ENCODE measurements around the gene OR51G1.

The OR51G1 gene

DNA sequence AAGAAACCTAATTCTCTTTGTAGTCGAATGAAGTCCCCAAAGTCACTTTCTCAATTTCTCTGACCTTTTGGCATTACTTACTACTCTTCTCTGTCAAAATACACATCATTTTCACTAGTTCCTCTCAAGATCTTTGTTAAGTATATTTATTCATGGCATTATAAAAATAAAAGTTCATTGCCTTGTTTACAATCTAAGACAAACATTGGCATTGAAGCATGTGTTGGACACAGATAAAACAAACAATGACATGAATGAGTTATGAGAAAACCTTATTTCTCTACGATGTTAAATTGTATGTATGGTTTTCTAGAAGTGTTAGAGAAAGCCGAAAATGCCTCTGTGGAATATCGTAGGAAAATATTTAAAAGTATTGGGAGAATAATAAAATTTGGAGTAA is 8.6 kb upstream of the OR51G1 start:
- no peaks in the 10 kb centered on the region for H3K79me2 ChIP-seq (ENCODE audit: insufficient read depth, low read length)
- H4K20me1 ChIP-seq (ENCODE audit: insufficient read depth, low read length, poor library complexity, severe bottlenecking), result no peaks in the 10 kb centered on the region
- H3K4me3 ChIP-seq (ENCODE audit: low read length, poor library complexity, severe bottlenecking), result no peak overlapping the region
- H3K27me3 ChIP-seq (ENCODE audit: insufficient read depth, low read length, poor library complexity, severe bottlenecking), result no peaks in the 10 kb centered on the region
- H2AFZ ChIP-seq (ENCODE audit: low read length), result no peak overlapping the region
- no peaks in the 10 kb centered on the region for H3F3A ChIP-seq (ENCODE audit: low read depth)
- H3K9ac ChIP-seq (ENCODE audit: low read depth, low read length, poor library complexity, severe bottlenecking), result no peak overlapping the region
- no peaks in the 10 kb centered on the region for H3K9me3 ChIP-seq (ENCODE audit: insufficient read depth, low read depth, low read length)
- 0 out of 2 replicates have a peak, but pooled peaks cover 3% of the 10 kb centered on the region for H3K9me2 ChIP-seq (replicated peaks; ENCODE audit: low read depth, low read length)
- no peaks in the 10 kb centered on the region for H3K4me1 ChIP-seq (ENCODE audit: insufficient read depth, low read length, poor library complexity, severe bottlenecking)
- TF ChIP-seq EZH2phosphoT487 (IDR thresholded peaks at IDR 0.05; ENCODE audit: borderline replicate concordance) (no peak), CTCF (conservative IDR thresholded peaks at IDR 0.05; ENCODE audit: low read length) (no peak)
- no peak overlapping the region for H3K4me2 ChIP-seq (ENCODE audit: low read depth, low read length, poor library complexity, severe bottlenecking)
- H3K36me3 ChIP-seq (ENCODE audit: insufficient read depth, low read length), result no peaks in the 10 kb centered on the region

- Histone ChIP-seq H3K36me3 (ENCODE audit: insufficient read depth, low read length) (no peaks in the 10 kb centered on the region), H3K4me1 (ENCODE audit: insufficient read depth, low read length, poor library complexity, severe bottlenecking) (no peaks in the 10 kb centered on the region), H3K4me3 (ENCODE audit: low read length, poor library complexity, severe bottlenecking) (no peak overlapping the region), H4K20me1 (ENCODE audit: insufficient read depth, low read length, poor library complexity, severe bottlenecking) (no peaks in the 10 kb centered on the region), H3K9me2 (replicated peaks; ENCODE audit: low read depth, low read length) (no peaks in the 10 kb centered on the region), H3K9ac (ENCODE audit: low read depth, low read length, poor library complexity, severe bottlenecking) (no peak overlapping the region), H3K27me3 (ENCODE audit: insufficient read depth, low read length, poor library complexity, severe bottlenecking) (no peaks in the 10 kb centered on the region), H3F3A (ENCODE audit: low read depth) (no peaks in the 10 kb centered on the region), H3K79me2 (ENCODE audit: insufficient read depth, low read length) (no peaks in the 10 kb centered on the region), H3K4me2 (ENCODE audit: low read depth, low read length, poor library complexity, severe bottlenecking) (no peak overlapping the region), H3K9me3 (ENCODE audit: insufficient read depth, low read depth, low read length) (no peaks in the 10 kb centered on the region), H2AFZ (ENCODE audit: low read length) (no peak overlapping the region)
- TF ChIP-seq EZH2phosphoT487 (IDR thresholded peaks at IDR 0.05; ENCODE audit: borderline replicate concordance) (no peak), CTCF (conservative IDR thresholded peaks at IDR 0.05; ENCODE audit: low read length) (no peak)
Measured at GRCh38 chr11:4926608-4927007, 2.5 kb upstream of the OR51G1 start.

- no peak overlapping the region for H3K4me3 ChIP-seq (ENCODE audit: low read length, poor library complexity, severe bottlenecking)
- TF ChIP-seq CTCF (conservative IDR thresholded peaks at IDR 0.05; ENCODE audit: low read length), result no peak
- TF ChIP-seq EZH2phosphoT487 (IDR thresholded peaks at IDR 0.05; ENCODE audit: borderline replicate concordance), result no peak
- no peaks in the 10 kb centered on the region for H3K9me2 ChIP-seq (replicated peaks; ENCODE audit: low read depth, low read length)
- no peaks in the 10 kb centered on the region for H3K9me3 ChIP-seq (ENCODE audit: insufficient read depth, low read depth, low read length)
- no peaks in the 10 kb centered on the region for H3K79me2 ChIP-seq (ENCODE audit: insufficient read depth, low read length)
- H4K20me1 ChIP-seq (ENCODE audit: insufficient read depth, low read length, poor library complexity, severe bottlenecking), result no peaks in the 10 kb centered on the region
- no peaks in the 10 kb centered on the region for H3K36me3 ChIP-seq (ENCODE audit: insufficient read depth, low read length)
- no peaks in the 10 kb centered on the region for H3F3A ChIP-seq (ENCODE audit: low read depth)
- H3K9ac ChIP-seq (ENCODE audit: low read depth, low read length, poor library complexity, severe bottlenecking), result no peak overlapping the region
- H3K4me1 ChIP-seq (ENCODE audit: insufficient read depth, low read length, poor library complexity, severe bottlenecking), result no peaks in the 10 kb centered on the region
- no peaks in the 10 kb centered on the region for H3K27me3 ChIP-seq (ENCODE audit: insufficient read depth, low read length, poor library complexity, severe bottlenecking)
- H2AFZ ChIP-seq (ENCODE audit: low read length), result no peak overlapping the region
- H3K4me2 ChIP-seq (ENCODE audit: low read depth, low read length, poor library complexity, severe bottlenecking), result no peak overlapping the region
Measured at GRCh38 chr11:4922304-4922703, 1.8 kb downstream of the OR51G1 start.

Measured in Loucy (cell line).